ENCODE results near the gene CDK14. TPM values are rescaled to one million over a fixed set of nuclear protein-coding genes. Genes with fewer than 3 reads are reported as not detected.

The CDK14 gene
- total and polyA plus RNA-seq, 10 of the 15 experiments (the other 5 are each of a cell fraction or from before 2014, with no cell fraction given), result 6.5 to 61.3 (median 24.2) TPM

GRCh38 chr7:90596671-90597562 is 796 bp downstream of the CDK14 start (continued):
- TF ChIP-seq CREB1 (IDR thresholded peaks at IDR 0.05; ENCODE audit: low read depth) (peak; percentile 82), ZBED1 (IDR thresholded peaks at IDR 0.05; ENCODE audit: borderline replicate concordance) (0 out of 2 replicates have a peak, but pooled peaks have one; percentile 39), ZNF687 (IDR thresholded peaks at IDR 0.05) (peak; percentile 40; the same call in 1 of the 2 replicates), POLR2AphosphoS2 (IDR thresholded peaks at IDR 0.05; ENCODE audit: low read depth, low read length) (no peak)

- ChIA-PET POLR2A (interaction anchor here (0.8 to 2.6 kb wide), 4 partner anchors 8 to 112 kb away, joined by 3 to 5 read pairs (median 4); no protein-coding TSS in a partner anchor), RAD21 (ENCODE audit: unreplicated experiment) (interaction anchor here (0.6 to 4.0 kb wide), 14 partner anchors 13 to 335 kb away, joined by 3 to 14 read pairs (median 5); no protein-coding TSS in a partner anchor), CTCF (interaction anchor here (0.6 to 3.6 kb wide), 17 partner anchors 9 to 1849 kb away, joined by 3 to 19 read pairs (median 5); partner anchors contain the start of gene GATAD1), SMC1A (ENCODE audit: uncharacterized antibody, unreplicated experiment) (interaction anchor here (0.9 to 7.3 kb wide), 15 partner anchors 11 to 437 kb away, joined by 3 to 45 read pairs (median 4); no protein-coding TSS in a partner anchor)
- Histone ChIP-seq H3K9ac (ENCODE audit: control insufficient read depth, insufficient read depth, low read length) (no peak overlapping the region; the same call in 1 of the 2 replicates), H3K4me3 (peak overlapping the region; percentile 92), H3K4me2 (ENCODE audit: control insufficient read depth, insufficient read depth) (peak overlapping the region; percentile 77), H3K79me2 (ENCODE audit: control insufficient read depth, insufficient read depth, low read length) (peaks cover 35% of the 10 kb centered on the region), H3K9me3 (replicated peaks; ENCODE audit: control insufficient read depth, insufficient read depth, low read length) (no peaks in the 10 kb centered on the region), H4K20me1 (ENCODE audit: control insufficient read depth, insufficient read depth) (no peaks in the 10 kb centered on the region), H3K4me1 (ENCODE audit: control insufficient read depth, insufficient read depth, low read length) (peaks cover 10% of the 10 kb centered on the region), H2AFZ (ENCODE audit: control insufficient read depth, low read depth, low read length) (peak overlapping the region; percentile 85), H3K27me3 (replicated peaks in 1 of 2; ENCODE audit: control insufficient read depth in 2 of 2, insufficient read depth in 2 of 2, low read length in 1 of 2) (no peaks in the 10 kb centered on the region), H3K36me3 (ENCODE audit: control insufficient read depth in 2 of 2, insufficient read depth in 2 of 2, low read length in 1 of 2) (no peaks in the 10 kb centered on the region), H3K27ac (ENCODE audit: control insufficient read depth, insufficient read depth) (peak overlapping the region; percentile 55)
- in situ Hi-C loops (cut with MboI) (no loop called here), intact Hi-C loops (cut with micrococcal nuclease; ENCODE audit: unreplicated experiment) (loop anchor here (5.0 to 10.0 kb wide), 2 partner anchors 110 to 437 kb away; no protein-coding TSS in a partner anchor)
- no peak for TF ChIP-seq BMI1 (IDR thresholded peaks at IDR 0.05; ENCODE audit: borderline replicate concordance)
- TF ChIP-seq ATF2 (IDR thresholded peaks at IDR 0.05; ENCODE audit: low read length), result 0 out of 2 replicates have a peak, but pooled peaks have one; percentile 6
- DNase-seq (ENCODE audit: low read depth, low spot score), result no peak
- BruUV-seq (replicated peaks), result TSS peak; percentile 61
- no peak for ATAC-seq
- 57% methylated on average over 10 of the region's 10 CpGs for WGBS (ENCODE audit: insufficient coverage, insufficient replicate concordance, low lambda C conversion rate, missing lambda C conversion rate)
- no peak for FAIRE-seq
Measured at GRCh38 chr7:90597563-90598253, 1.6 kb downstream of the CDK14 start.

All from GM12878 (cell line).